ENCODE results near the gene CD8B. TPM values are rescaled to one million over a fixed set of nuclear protein-coding genes. Genes with fewer than 3 reads are reported as not detected.

CD8B gene
- total and polyA plus RNA-seq, 2 of the 13 experiments (the other 11 are each of a cell fraction or from before 2014, with no cell fraction given), result 0.04 TPM; not detected in 1

GRCh38 chr2:86808315-86809161 lies 53.1 kb downstream of the CD8B start (continued):
- TF ChIP-seq PAXIP1 (CRISPR knock-in tag; conservative IDR thresholded peaks at IDR 0.05), result 0 out of 2 replicates have a peak, but pooled peaks have one; percentile 13
- TF ChIP-seq ZNF850 (CRISPR knock-in tag; conservative IDR thresholded peaks at IDR 0.05), result no peak; the same call in 1 of the 2 replicates
- TF ChIP-seq CBX2 (IDR thresholded peaks at IDR 0.05; ENCODE audit: low read depth, low read length), result no peak
- 0 out of 2 replicates have a peak, but pooled peaks have one; percentile 81 for TF ChIP-seq CBX2 (CRISPR knock-in tag; IDR thresholded peaks at IDR 0.05; ENCODE audit: low read depth)
- TF ChIP-seq HMGXB4 (CRISPR knock-in tag; IDR thresholded peaks at IDR 0.05; ENCODE audit: borderline replicate concordance in 1 of 2, low read depth in 1 of 2), result peak; percentile 75 to 95; a peak in 3 of 4 replicates
- no peak for TF ChIP-seq TFE3 (CRISPR knock-in tag; IDR thresholded peaks at IDR 0.05)
- no peak for TF ChIP-seq ZNF513 (CRISPR knock-in tag; conservative IDR thresholded peaks at IDR 0.05)
- no peak; the same call in 1 of the 2 replicates for TF ChIP-seq HOXA5 (CRISPR knock-in tag; IDR thresholded peaks at IDR 0.05)
- no peak for TF ChIP-seq MXD1 (CRISPR knock-in tag; IDR thresholded peaks at IDR 0.05)
- no peak for TF ChIP-seq MTA3 (CRISPR knock-in tag; IDR thresholded peaks at IDR 0.05)
- TF ChIP-seq NFKB2 (CRISPR knock-in tag; IDR thresholded peaks at IDR 0.05; ENCODE audit: borderline replicate concordance), result peak; percentile 89
- no peak for TF ChIP-seq ZBTB10 (CRISPR knock-in tag; IDR thresholded peaks at IDR 0.05; ENCODE audit: borderline replicate concordance)
- TF ChIP-seq ZBTB37 (CRISPR knock-in tag; IDR thresholded peaks at IDR 0.05), result no peak
